Osteoblast (primary cell): Measurements from ENCODE around the gene OPCML. TPM values are rescaled to one million over a fixed set of nuclear protein-coding genes. Genes with fewer than 3 reads are reported as not detected.
A peak's percentile ranks its signal among the peaks of the same experiment; 100 is the strongest.

Experiments
- DNase-seq: peaks from one replicate; pipeline ENCODE4 v3.0.0; 2011; ENCODE audit warnings: low spot score, mixed read lengths; ENCODE audit not compliant: insufficient read length; ENCODE audit errors: missing footprints
- H2AFZ ChIP-seq: 2 replicates; pipeline ENCODE4 v1.6.0; 2011; ENCODE audit warnings: mild to moderate bottlenecking, low read length
- H3K27ac ChIP-seq: 2 replicates; pipeline ENCODE4 v1.5.1; 2011; ENCODE audit warnings: mild to moderate bottlenecking, low read depth, low read length, moderate library complexity
- H3K27me3 ChIP-seq: 2 replicates; pipeline ENCODE4 v1.6.0; 2012; ENCODE audit warnings: mild to moderate bottlenecking, control low read depth, inconsistent platforms, low read length, moderate library complexity; ENCODE audit not compliant: insufficient read depth
- H3K36me3 ChIP-seq: 2 replicates; pipeline ENCODE4 v1.5.1; 2011; ENCODE audit warnings: mild to moderate bottlenecking, low read length, control low read depth, moderate library complexity; ENCODE audit not compliant: insufficient read depth
- H3K4me1 ChIP-seq: 2 replicates; pipeline ENCODE4 v1.5.1; 2011; ENCODE audit warnings: mild to moderate bottlenecking, low read length, control low read depth, moderate library complexity; ENCODE audit not compliant: insufficient read depth
- H3K4me2 ChIP-seq: 2 replicates; pipeline ENCODE4 v1.6.0; 2011; ENCODE audit warnings: mild to moderate bottlenecking, low read length; ENCODE audit not compliant: insufficient read depth
- H3K4me3 ChIP-seq: fragments of 200-600 bp; sonication (generic); 3 replicates; pipeline ENCODE4 v1.5.1; 2012; ENCODE audit warnings: mild to moderate bottlenecking, low read length, inconsistent platforms; ENCODE audit not compliant: insufficient read depth
- H3K79me2 ChIP-seq: 2 replicates; pipeline ENCODE4 v1.6.0; 2012; ENCODE audit warnings: mild to moderate bottlenecking, low read length, control low read depth, inconsistent platforms; ENCODE audit not compliant: insufficient read depth
- H3K9me3 ChIP-seq: 2 replicates; pipeline ENCODE4 v1.5.1; 2011; ENCODE audit warnings: low read depth, low read length, control low read depth
- H4K20me1 ChIP-seq: 2 replicates; pipeline ENCODE4 v1.6.0; 2012; ENCODE audit warnings: mild to moderate bottlenecking, low read length, control low read depth; ENCODE audit not compliant: insufficient read depth
- total RNA-seq: library from RNA; depleted of rRNA; stranded (reverse); fragments of >200 nt; gene quantifications from 2 replicates; pipeline ENCODE4 v1.2.3, GENCODE V29; 2012
- TF ChIP-seq, protein P1 (sequence below): IDR thresholded peaks from 2 replicates; pipeline ENCODE4 v1.5.1; 2011; ENCODE audit warnings: mild to moderate bottlenecking, low read depth, low read length, moderate library complexity; ENCODE audit errors: extremely low read depth

The OPCML gene
- total RNA-seq, 1 donor, result 0.36 TPM

DNA sequence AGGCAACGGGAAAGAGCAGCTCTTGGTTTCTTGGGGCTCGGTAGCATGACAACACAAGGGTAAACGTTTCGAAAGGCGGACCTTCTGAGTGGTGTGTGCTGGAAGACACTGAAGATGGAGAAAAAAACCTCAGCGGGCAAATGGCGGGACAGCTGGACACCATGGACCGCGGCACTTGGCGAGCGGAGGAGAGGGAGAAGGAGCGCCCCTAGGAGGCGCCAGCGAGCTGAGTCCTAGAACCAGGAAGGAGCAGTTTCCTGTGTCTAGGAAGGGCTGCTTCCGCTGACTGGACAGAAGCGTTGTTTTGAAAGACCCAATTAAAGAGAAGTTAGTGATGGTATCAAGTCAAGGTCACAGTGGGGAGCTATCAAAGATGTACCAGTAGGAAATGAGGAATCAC is 44.0 kb upstream of the OPCML start:
- TF ChIP-seq, protein P1, sequence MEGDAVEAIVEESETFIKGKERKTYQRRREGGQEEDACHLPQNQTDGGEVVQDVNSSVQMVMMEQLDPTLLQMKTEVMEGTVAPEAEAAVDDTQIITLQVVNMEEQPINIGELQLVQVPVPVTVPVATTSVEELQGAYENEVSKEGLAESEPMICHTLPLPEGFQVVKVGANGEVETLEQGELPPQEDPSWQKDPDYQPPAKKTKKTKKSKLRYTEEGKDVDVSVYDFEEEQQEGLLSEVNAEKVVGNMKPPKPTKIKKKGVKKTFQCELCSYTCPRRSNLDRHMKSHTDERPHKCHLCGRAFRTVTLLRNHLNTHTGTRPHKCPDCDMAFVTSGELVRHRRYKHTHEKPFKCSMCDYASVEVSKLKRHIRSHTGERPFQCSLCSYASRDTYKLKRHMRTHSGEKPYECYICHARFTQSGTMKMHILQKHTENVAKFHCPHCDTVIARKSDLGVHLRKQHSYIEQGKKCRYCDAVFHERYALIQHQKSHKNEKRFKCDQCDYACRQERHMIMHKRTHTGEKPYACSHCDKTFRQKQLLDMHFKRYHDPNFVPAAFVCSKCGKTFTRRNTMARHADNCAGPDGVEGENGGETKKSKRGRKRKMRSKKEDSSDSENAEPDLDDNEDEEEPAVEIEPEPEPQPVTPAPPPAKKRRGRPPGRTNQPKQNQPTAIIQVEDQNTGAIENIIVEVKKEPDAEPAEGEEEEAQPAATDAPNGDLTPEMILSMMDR, result no peak
- Histone ChIP-seq H3K79me2 (no peaks in the 10 kb centered on the region), H3K36me3 (no peaks in the 10 kb centered on the region), H4K20me1 (no peaks in the 10 kb centered on the region), H3K4me1 (no peaks in the 10 kb centered on the region), H3K9me3 (peaks cover 3% of the 10 kb centered on the region), H3K4me3 (no peak overlapping the region), H3K27ac (no peak overlapping the region), H3K4me2 (no peak overlapping the region), H3K27me3 (no peaks in the 10 kb centered on the region), H2AFZ (no peak overlapping the region)
- DNase-seq, result peak; percentile 46

- Histone ChIP-seq H3K9me3 (peaks cover 3% of the 10 kb centered on the region), H3K27me3 (no peaks in the 10 kb centered on the region), H4K20me1 (no peaks in the 10 kb centered on the region), H3K36me3 (no peaks in the 10 kb centered on the region), H3K4me1 (no peaks in the 10 kb centered on the region), H3K4me2 (no peak overlapping the region), H3K27ac (no peak overlapping the region), H2AFZ (no peak overlapping the region), H3K4me3 (no peak overlapping the region), H3K79me2 (no peaks in the 10 kb centered on the region)
- TF ChIP-seq, protein P1, result no peak
- no peak for DNase-seq
These were observed 40.8 kb upstream of the OPCML start for GRCh38 chr11:133573081-133573480.

DNA sequence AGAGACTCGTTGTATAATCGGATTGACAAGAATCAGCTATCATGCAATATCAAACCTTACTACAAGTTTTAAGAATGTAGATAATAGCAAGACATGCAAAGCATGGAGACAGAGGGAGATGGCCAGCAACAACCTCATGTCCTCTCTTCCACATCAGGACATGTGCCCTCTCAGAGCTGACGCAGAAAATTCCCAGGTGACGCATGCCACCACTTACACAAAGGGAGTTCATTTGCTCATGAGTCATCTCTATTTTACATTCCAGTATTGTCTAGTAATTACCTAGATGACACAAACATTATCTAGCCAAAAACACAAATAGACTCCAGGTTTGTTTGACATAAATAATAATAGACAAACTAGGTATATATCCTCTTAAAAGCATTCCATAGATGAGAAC is 38.1 kb upstream of the OPCML start:
- H3K79me2 ChIP-seq, result no peaks in the 10 kb centered on the region
- H2AFZ ChIP-seq, result no peak overlapping the region
- no peak overlapping the region for H3K27ac ChIP-seq
- no peaks in the 10 kb centered on the region for H3K4me1 ChIP-seq
- H3K9me3 ChIP-seq, result peaks cover 3% of the 10 kb centered on the region
- H3K4me2 ChIP-seq, result no peak overlapping the region
- TF ChIP-seq, protein P1, result no peak
- no peaks in the 10 kb centered on the region for H3K36me3 ChIP-seq
- no peak for DNase-seq
- H3K27me3 ChIP-seq, result no peaks in the 10 kb centered on the region
- no peaks in the 10 kb centered on the region for H4K20me1 ChIP-seq
- H3K4me3 ChIP-seq, result no peak overlapping the region

- TF ChIP-seq, protein P1, result no peak
- no peak overlapping the region for H3K4me2 ChIP-seq
- no peaks in the 10 kb centered on the region for H3K27me3 ChIP-seq
- no peaks in the 10 kb centered on the region for H3K79me2 ChIP-seq
- H4K20me1 ChIP-seq, result no peaks in the 10 kb centered on the region
- DNase-seq, result no peak
- H3K36me3 ChIP-seq, result no peaks in the 10 kb centered on the region
- H2AFZ ChIP-seq, result no peak overlapping the region
- H3K27ac ChIP-seq, result no peak overlapping the region
- H3K4me1 ChIP-seq, result no peaks in the 10 kb centered on the region
- H3K4me3 ChIP-seq, result no peak overlapping the region
- H3K9me3 ChIP-seq, result no peaks in the 10 kb centered on the region
These were observed 31.3 kb upstream of the OPCML start for GRCh38 chr11:133563505-133564025.
